Tibial artery (tissue), 4 donors: ENCODE measurements around the gene CMTM8.

ENCODE experiments used
- DNase-seq, 2 donors: peaks; one replicate each; pipeline ENCODE4 v3.0.0-alpha.2; 2019
- H3K27ac ChIP-seq, 2 donors: fragments of 200-600 bp; sonication (generic) in 1 of 2; 1 replicate in 1 of 2; 2 replicates in 1 of 2; pipeline ENCODE4 v1.5.1; 2018 to 2019; ENCODE audit warnings: mild to moderate bottlenecking in 1 of 2
- H3K27me3 ChIP-seq, 2 donors: fragments of 200-600 bp; sonication (generic) in 1 of 2; one replicate each; pipeline versions ENCODE4 v1.5.1 to v1.6.0; 2016 to 2019
- H3K36me3 ChIP-seq, 3 donors: fragments of 200-600 bp; sonication (generic) in 2 of 3; one replicate each; pipeline ENCODE4 v1.5.1; 2016 to 2019; ENCODE audit warnings: mild to moderate bottlenecking in 2 of 3
- H3K4me1 ChIP-seq, 4 donors: fragments of 200-600 bp; sonication (generic) in 2 of 4; 1 replicate in 3 of 4; 2 replicates in 1 of 4; pipeline ENCODE4 v1.5.1; 2016 to 2019
- H3K4me3 ChIP-seq, 2 donors: fragments of 200-600 bp; sonication (generic) in 1 of 2; 1 replicate in 1 of 2; 2 replicates in 1 of 2; pipeline ENCODE4 v1.5.1; 2018 to 2019; ENCODE audit warnings: mild to moderate bottlenecking in 2 of 2
- H3K9me3 ChIP-seq, 3 donors: fragments of 200-600 bp; sonication (generic) in 1 of 3; one replicate each; pipeline ENCODE4 v1.5.1; 2016 to 2019
- intact Hi-C: fragments of 100-400 bp; cut with DNase I; formaldehyde crosslinking; loops from one replicate; pipeline ENCODE4 v1.15.0; 2023; ENCODE audit warnings: low total_unique reads
- TF ChIP-seq, protein P1 (sequence below), 2 experiments: fragments of 200-600 bp in 1 of 2; fragments of 450-650 bp in 1 of 2; IDR thresholded peaks; one replicate each; pipeline ENCODE4 v1.5.1; 2017 to 2019; ENCODE audit warnings: antibody characterized with exemption in 2 of 2, mild to moderate bottlenecking in 1 of 2, moderate library complexity in 1 of 2

CMTM8 gene

DNA sequence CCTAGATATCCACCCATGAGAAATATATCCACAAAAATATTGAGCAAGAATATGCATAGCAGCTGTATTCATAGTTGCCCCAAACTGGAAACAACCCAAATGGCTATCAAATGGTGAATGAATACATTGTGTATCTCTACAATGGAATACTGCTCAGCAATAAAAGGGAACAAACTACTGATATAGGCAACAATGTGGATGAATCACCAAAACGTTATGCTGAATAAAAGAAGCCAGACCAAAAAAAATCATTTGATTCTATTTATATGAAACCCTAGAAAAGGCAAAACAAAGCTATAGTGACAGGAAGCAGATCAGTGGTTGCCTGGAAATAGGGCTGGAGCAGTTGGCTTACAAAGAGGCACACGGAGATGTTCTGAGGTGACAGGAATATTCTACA is 137.6 kb downstream of the CMTM8 start:
- TF ChIP-seq, protein P1, sequence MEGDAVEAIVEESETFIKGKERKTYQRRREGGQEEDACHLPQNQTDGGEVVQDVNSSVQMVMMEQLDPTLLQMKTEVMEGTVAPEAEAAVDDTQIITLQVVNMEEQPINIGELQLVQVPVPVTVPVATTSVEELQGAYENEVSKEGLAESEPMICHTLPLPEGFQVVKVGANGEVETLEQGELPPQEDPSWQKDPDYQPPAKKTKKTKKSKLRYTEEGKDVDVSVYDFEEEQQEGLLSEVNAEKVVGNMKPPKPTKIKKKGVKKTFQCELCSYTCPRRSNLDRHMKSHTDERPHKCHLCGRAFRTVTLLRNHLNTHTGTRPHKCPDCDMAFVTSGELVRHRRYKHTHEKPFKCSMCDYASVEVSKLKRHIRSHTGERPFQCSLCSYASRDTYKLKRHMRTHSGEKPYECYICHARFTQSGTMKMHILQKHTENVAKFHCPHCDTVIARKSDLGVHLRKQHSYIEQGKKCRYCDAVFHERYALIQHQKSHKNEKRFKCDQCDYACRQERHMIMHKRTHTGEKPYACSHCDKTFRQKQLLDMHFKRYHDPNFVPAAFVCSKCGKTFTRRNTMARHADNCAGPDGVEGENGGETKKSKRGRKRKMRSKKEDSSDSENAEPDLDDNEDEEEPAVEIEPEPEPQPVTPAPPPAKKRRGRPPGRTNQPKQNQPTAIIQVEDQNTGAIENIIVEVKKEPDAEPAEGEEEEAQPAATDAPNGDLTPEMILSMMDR (IDR thresholded peaks at IDR 0.05) = no peak
- intact Hi-C loops = loop anchor here (2.0 kb wide), 1 partner anchor 91 kb away; no protein-coding TSS in a partner anchor
- Histone ChIP-seq H3K27me3 (no peaks in the 10 kb centered on the region), H3K27ac (no peak overlapping the region), H3K4me3 (no peak overlapping the region), H3K9me3 (no peaks in the 10 kb centered on the region), H3K36me3 (no peaks in the 10 kb centered on the region), H3K4me1 (peaks cover 0 to 5% (median 0%) of the 10 kb centered on the region in 4 donors)
- DNase-seq = no peak

DNA sequence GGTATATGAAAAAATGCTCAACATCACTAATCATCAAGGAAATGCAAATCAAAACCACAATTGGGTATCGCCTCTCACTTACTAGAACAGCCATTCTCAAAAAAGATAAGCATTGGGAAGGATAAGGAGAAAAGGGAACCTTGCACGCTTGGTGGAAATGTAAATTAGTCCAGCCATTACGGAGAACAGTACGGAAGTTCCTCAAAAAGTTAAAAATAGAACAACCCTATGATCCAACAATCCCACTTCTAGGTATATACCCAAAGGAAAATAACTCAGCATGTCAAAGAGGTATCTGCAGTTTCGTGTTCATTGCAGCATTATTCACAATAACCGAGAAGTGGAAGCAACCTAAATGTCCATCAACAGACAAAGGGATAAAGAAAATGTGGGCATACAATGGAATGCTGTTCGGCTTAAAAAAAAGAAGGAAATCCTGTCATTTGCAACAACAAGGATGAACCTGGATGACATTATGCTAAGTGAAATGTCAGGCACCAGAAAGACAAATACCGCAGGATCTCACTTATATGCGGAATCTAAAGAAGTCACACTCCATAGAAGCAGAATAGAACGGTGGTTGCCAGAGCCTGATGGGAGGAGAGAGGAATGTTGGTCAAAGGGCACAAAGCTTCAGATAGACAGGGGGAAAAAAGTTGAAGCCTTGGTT is 141.5 kb downstream of the CMTM8 start:
- Histone ChIP-seq H3K36me3 (no peaks in the 10 kb centered on the region), H3K9me3 (no peaks in the 10 kb centered on the region), H3K27me3 (no peaks in the 10 kb centered on the region), H3K27ac (no peak overlapping the region), H3K4me3 (no peak overlapping the region), H3K4me1 (peaks cover 0 to 2% (median 0%) of the 10 kb centered on the region in 4 donors)
- intact Hi-C loops = no loop called here
- no peak for DNase-seq
- TF ChIP-seq, protein P1 (IDR thresholded peaks at IDR 0.05) = no peak

DNA sequence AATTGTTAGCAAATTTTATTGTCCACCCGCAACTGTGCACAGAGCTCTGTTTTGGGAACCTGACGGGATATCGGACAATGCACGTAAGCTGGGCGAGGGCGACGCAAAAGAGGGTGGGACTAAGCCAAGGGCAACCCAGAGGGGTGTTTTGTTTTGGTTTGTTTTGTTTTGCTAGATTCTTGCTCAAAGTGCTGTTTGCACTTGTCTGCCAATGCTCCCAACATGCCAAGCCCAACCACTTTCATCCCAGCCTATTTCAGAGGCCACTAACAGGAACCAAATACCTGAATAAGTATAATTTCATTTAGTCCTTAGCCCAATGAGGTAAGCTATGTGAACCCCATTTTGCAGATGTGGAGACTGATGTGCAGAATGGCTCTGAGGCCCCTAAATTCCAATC is 143.4 kb downstream of the CMTM8 start:
- H3K27me3 ChIP-seq = no peaks in the 10 kb centered on the region
- no peak overlapping the region for H3K4me3 ChIP-seq
- no peaks in the 10 kb centered on the region for H3K36me3 ChIP-seq
- H3K27ac ChIP-seq = no peak overlapping the region
- TF ChIP-seq, protein P1 (IDR thresholded peaks at IDR 0.05) = no peak
- intact Hi-C loops = no loop called here
- H3K4me1 ChIP-seq = no peaks in the 10 kb centered on the region
- DNase-seq = no peak
- no peaks in the 10 kb centered on the region for H3K9me3 ChIP-seq

DNA sequence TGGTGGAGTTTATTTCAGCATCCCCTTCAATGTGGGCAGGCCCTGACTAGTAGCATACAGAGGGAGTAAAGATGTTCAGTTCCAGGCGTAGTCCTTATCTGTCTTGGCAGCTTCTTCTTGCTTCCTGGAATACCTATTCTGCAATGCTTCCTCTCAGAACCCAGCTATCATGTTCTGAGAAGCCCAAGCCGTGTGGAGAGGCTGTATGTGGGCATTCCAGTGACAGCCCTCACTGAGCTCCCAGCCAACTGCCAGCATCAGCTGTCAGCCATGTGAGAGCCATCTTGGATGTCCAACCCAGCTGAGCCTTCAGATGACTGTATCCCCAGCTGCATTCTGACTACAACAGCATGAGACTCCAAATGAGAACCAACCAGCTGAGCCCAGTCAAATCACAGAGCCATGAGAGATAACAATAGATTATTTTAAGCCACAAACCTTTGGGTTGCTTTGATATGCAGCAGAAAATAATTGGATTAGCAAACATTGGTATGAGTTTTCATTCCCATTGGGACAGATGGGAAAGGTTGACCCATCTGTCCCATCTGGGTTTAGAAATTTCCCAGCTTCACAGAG is 144.7 kb downstream of the CMTM8 start:
- intact Hi-C loops = no loop called here

DNA sequence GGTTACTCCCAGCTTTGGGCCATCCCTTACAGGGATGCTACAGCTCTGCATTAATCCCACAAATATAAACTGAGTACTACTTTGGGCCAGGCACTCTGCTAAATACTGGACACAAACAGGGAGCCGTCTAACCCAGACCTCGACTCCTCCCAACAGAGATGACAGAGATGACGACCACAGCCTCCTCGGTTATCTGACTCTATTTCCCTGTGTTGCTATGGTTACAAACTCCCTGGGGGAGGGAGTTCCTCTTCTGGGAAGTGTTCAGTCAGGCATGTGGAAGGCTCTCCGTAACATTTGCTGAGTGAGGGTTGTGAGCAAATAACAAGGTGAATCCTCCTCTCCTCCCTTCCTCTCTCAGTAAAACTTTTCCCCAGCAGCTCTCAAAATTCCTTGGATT is 146.5 kb downstream of the CMTM8 start:
- DNase-seq = no peak
- H3K27ac ChIP-seq = no peak overlapping the region
- no peak overlapping the region for H3K4me3 ChIP-seq
- intact Hi-C loops = no loop called here
- H3K36me3 ChIP-seq = no peaks in the 10 kb centered on the region
- no peaks in the 10 kb centered on the region for H3K4me1 ChIP-seq
- H3K27me3 ChIP-seq = no peaks in the 10 kb centered on the region
- no peaks in the 10 kb centered on the region for H3K9me3 ChIP-seq
- TF ChIP-seq, protein P1 (IDR thresholded peaks at IDR 0.05) = no peak

More for the DNA sequence above, 144.7 kb downstream of the CMTM8 start:
- Histone ChIP-seq H3K27ac (no peak overlapping the region), H3K36me3 (no peaks in the 10 kb centered on the region), H3K4me3 (no peak overlapping the region), H3K4me1 (no peaks in the 10 kb centered on the region), H3K27me3 (no peaks in the 10 kb centered on the region), H3K9me3 (no peaks in the 10 kb centered on the region)
- DNase-seq = no peak
- TF ChIP-seq, protein P1 (IDR thresholded peaks at IDR 0.05) = no peak
